Hematopoietic multipotent progenitor cell (in vitro differentiated cells): Measurements from ENCODE around the gene KLK12. TPM values are rescaled to one million over a fixed set of nuclear protein-coding genes. Genes with fewer than 3 reads are reported as not detected.
"Not testable (repeated sequence)": the region's sequence is repeated elsewhere in the genome, so short reads cannot be mapped to it uniquely, and the experiment has no call there.

Source experiments
- DNase-seq, 3 donors: peaks; one replicate each; pipeline ENCODE4 v3.0.0-alpha.2; 2011 to 2015; ENCODE audit warnings: low read depth in 2 of 3, low spot score in 2 of 3
- total RNA-seq: library from RNA; depleted of rRNA; stranded (reverse); fragments of >200 nt; gene quantifications from one replicate; pipeline ENCODE4 v1.2.3, GENCODE V29; 2012

Gene KLK12
- total RNA-seq, 1 donor: not detected

GRCh38 chr19:50992666-50993035 lies 42.2 kb downstream of the KLK12 start:
- no peak for DNase-seq

GRCh38 chr19:50984416-50984815 lies 50.4 kb downstream of the KLK12 start:
- not testable (repeated sequence) for DNase-seq

- no peak for DNase-seq
These were observed 51.0 kb downstream of the KLK12 start, which contains the start of gene KLK7 for GRCh38 chr19:50983625-50984292. Gene KLK7 (minus strand): TSS chr19:50983917. CDS start chr19:50982399, 1,518 bp downstream.

- no peak for DNase-seq
These were observed 52.6 kb downstream of the KLK12 start for GRCh38 chr19:50982186-50982585.

- DNase-seq: no peak
These were observed 53.1 kb downstream of the KLK12 start for GRCh38 chr19:50981587-50982146.

- DNase-seq: no peak
These were observed 54.6 kb downstream of the KLK12 start for GRCh38 chr19:50980208-50980607.

GRCh38 chr19:50979758-50980157 lies 55.0 kb downstream of the KLK12 start:
- no peak for DNase-seq

Other genes with a start within 250 kb of the KLK12 start
- gene ACP4, start 244.6 kb downstream of the KLK12 start, total RNA-seq: not detected
- gene KLK1, start 211.2 kb downstream of the KLK12 start, total RNA-seq: not detected
- not detected for gene KLK15, start 201.4 kb downstream of the KLK12 start, total RNA-seq
- gene KLK3, start 180.1 kb downstream of the KLK12 start, total RNA-seq: under 0.01 TPM
- gene KLK2, start 161.6 kb downstream of the KLK12 start, total RNA-seq: not detected
- gene KLK4, start 123.6 kb downstream of the KLK12 start, total RNA-seq: not detected
- gene KLK5, start 82.0 kb downstream of the KLK12 start, total RNA-seq: not detected
- not detected for gene KLK6, start 65.4 kb downstream of the KLK12 start, total RNA-seq
- not detected for gene KLK7, start 51.1 kb downstream of the KLK12 start, total RNA-seq
- not detected for gene KLK8, start 33.4 kb downstream of the KLK12 start, total RNA-seq
- gene KLK10, start 15.3 kb downstream of the KLK12 start, total RNA-seq: not detected
- not detected for gene KLK11, start 8.4 kb downstream of the KLK12 start, total RNA-seq
- gene KLK13, start 30.1 kb upstream of the KLK12 start, total RNA-seq: not detected
- gene KLK14, start 47.9 kb upstream of the KLK12 start, total RNA-seq: not detected
- gene CTU1, start 73.4 kb upstream of the KLK12 start, total RNA-seq: 9.2 TPM
- gene SIGLEC9, start 89.9 kb upstream of the KLK12 start, total RNA-seq: 0.27 TPM
- under 0.01 TPM for gene SIGLEC7, start 107.3 kb upstream of the KLK12 start, total RNA-seq
- 9.2 TPM for gene CD33, start 190.1 kb upstream of the KLK12 start, total RNA-seq
- gene SIGLECL1, start 216.1 kb upstream of the KLK12 start, total RNA-seq: not detected